GM12878 (cell line): Measurements from ENCODE around the gene ACP3. TPM values are rescaled to one million over a fixed set of nuclear protein-coding genes. Genes with fewer than 3 reads are reported as not detected.
A peak's percentile ranks its signal among the peaks of the same experiment; 100 is the strongest.

Experiments
- ATAC-seq: fragments of 200-7000 bp; cut with Tn5 transposase; 3 replicates; pipeline ENCODE4 v1.9.1; 2020; ENCODE audit warnings: mild to moderate bottlenecking, moderate library complexity
- BruUV-seq: library from RNA; stranded (reverse); fragments of 400-500 nt; replicated peaks from 2 replicates; lab custom pipeline; 2021; lab: Mats Ljungman, UMichigan
- CTCF ChIA-PET: fragments of 300-600 bp; sonication (Branson Sonifier 250); formaldehyde crosslinking; extraction: SDS; loops from one replicate; lab custom pipeline; 2021; ENCODE audit warnings: inconsistent platforms; lab: Yijun Ruan, JAX
- POLR2A ChIA-PET: fragments of 350-600 bp; formaldehyde crosslinking; extraction: SDS; loops from one replicate; lab custom pipeline; 2021; ENCODE audit warnings: inconsistent platforms; lab: Charles Lee
- RAD21 ChIA-PET: fragments of 300-600 bp; sonication (Branson Sonifier 250); formaldehyde crosslinking; loops from one replicate; lab custom pipeline; 2023; ENCODE audit warnings: antibody characterized with exemption; ENCODE audit not compliant: unreplicated experiment; lab: Charles Lee
- SMC1A ChIA-PET: fragments of 300-600 bp; sonication (Branson Sonifier 250); formaldehyde crosslinking; loops from one replicate; lab custom pipeline; 2023; ENCODE audit not compliant: unreplicated experiment, uncharacterized antibody; lab: Charles Lee
- DNase-seq: peaks from one replicate; pipeline ENCODE4 v3.0.0-alpha.2; 2011; ENCODE audit warnings: low read depth, low spot score
- FAIRE-seq: peaks from 3 replicates; lab custom pipeline; 2011; peaks lifted over from hg19 to GRCh38; lab: Jason Lieb, UNC
- H2AFZ ChIP-seq: 2 replicates; pipeline ENCODE4 v1.6.0; 2011; ENCODE audit warnings: low read depth, low read length, control low read depth; ENCODE audit not compliant: control insufficient read depth
- H3K27ac ChIP-seq: 2 replicates; pipeline ENCODE4 v1.5.1; 2011; ENCODE audit warnings: control low read depth; ENCODE audit not compliant: control insufficient read depth, insufficient read depth
- H3K27me3 ChIP-seq, 2 experiments: replicated peaks in 1 of 2; 2 replicates each; pipeline versions ENCODE4 v1.6.0 to v1.6.1; 2011; ENCODE audit warnings: low read length in 1 of 2; ENCODE audit not compliant: control insufficient read depth in 2 of 2, insufficient read depth in 2 of 2
- H3K36me3 ChIP-seq, 2 experiments: 2 replicates each; pipeline ENCODE4 v1.5.1; 2011; ENCODE audit warnings: low read length in 1 of 2; ENCODE audit not compliant: control insufficient read depth in 2 of 2, insufficient read depth in 2 of 2
- H3K4me1 ChIP-seq: 2 replicates; pipeline ENCODE4 v1.6.1; 2011; ENCODE audit warnings: mild to moderate bottlenecking, low read length, moderate library complexity, mixed read lengths; ENCODE audit not compliant: control insufficient read depth, insufficient read depth
- H3K4me2 ChIP-seq: 2 replicates; pipeline ENCODE4 v1.6.0; 2011; ENCODE audit warnings: control low read depth; ENCODE audit not compliant: control insufficient read depth, insufficient read depth
- H3K4me3 ChIP-seq: fragments of 200-600 bp; sonication (generic); 2 replicates; pipeline ENCODE4 v1.5.1; 2016
- H3K79me2 ChIP-seq: 2 replicates; pipeline ENCODE4 v1.6.0; 2011; ENCODE audit warnings: low read length; ENCODE audit not compliant: control insufficient read depth, insufficient read depth
- H3K9ac ChIP-seq: 2 replicates; pipeline ENCODE4 v1.8.0; 2011; ENCODE audit warnings: low read length, control low read depth, mixed read lengths; ENCODE audit not compliant: control insufficient read depth, insufficient read depth
- H3K9me3 ChIP-seq: replicated peaks from 3 replicates; pipeline ENCODE4 v1.5.1; 2011; ENCODE audit warnings: mild to moderate bottlenecking, low read length; ENCODE audit not compliant: control insufficient read depth, insufficient read depth
- H4K20me1 ChIP-seq: 2 replicates; pipeline ENCODE4 v1.6.0; 2011; ENCODE audit not compliant: control insufficient read depth, insufficient read depth
- BRCA1 ChIP-seq: IDR thresholded peaks from 2 replicates; pipeline ENCODE4 v1.6.1; 2011; ENCODE audit warnings: low read depth, low read length, improper control_type of control experiment
- CREB1 ChIP-seq: IDR thresholded peaks from 2 replicates; pipeline ENCODE4 v1.6.1; 2012; ENCODE audit warnings: low read depth, mild to moderate bottlenecking, inconsistent platforms
- NRF1 ChIP-seq: conservative IDR thresholded peaks from 2 replicates; pipeline ENCODE4 v1.6.1; 2011; ENCODE audit warnings: mild to moderate bottlenecking, low read depth, low read length, improper control_type of control experiment
- PML ChIP-seq: IDR thresholded peaks from 2 replicates; pipeline ENCODE4 v1.6.1; 2012; ENCODE audit warnings: low read length, inconsistent platforms
- RAD21 ChIP-seq: IDR thresholded peaks from 2 replicates; pipeline ENCODE4 v1.6.1; 2011; ENCODE audit warnings: mild to moderate bottlenecking, low read depth, low read length, moderate library complexity; ENCODE audit not compliant: insufficient read depth
- SREBF2 ChIP-seq: IDR thresholded peaks from 2 replicates; pipeline ENCODE4 v1.6.1; 2012; ENCODE audit warnings: mild to moderate bottlenecking, low read length
- YY1 ChIP-seq: IDR thresholded peaks from 2 replicates; pipeline ENCODE4 v1.6.1; 2011; ENCODE audit warnings: low read depth, mild to moderate bottlenecking, low read length
- WGBS: methylation state at CpG from one replicate; pipeline ENCODE4 v1.1.6; 2016; ENCODE audit warnings: low lambda C conversion rate; ENCODE audit not compliant: insufficient replicate concordance, insufficient coverage; ENCODE audit errors: missing lambda C conversion rate; 5-methylcytosine and 5-hydroxymethylcytosine counted together
- in situ Hi-C: fragments of 300-500 bp; cut with MboI; formaldehyde crosslinking; loops from 9 replicates; pipeline ENCODE4 v1.14.3; 2018; ENCODE audit warnings: mixed read lengths
- intact Hi-C: fragments of 100-400 bp; cut with micrococcal nuclease; formaldehyde crosslinking; loops from one replicate; pipeline ENCODE4 v1.14.2; 2022; ENCODE audit not compliant: unreplicated experiment
- polyA plus RNA-seq, 11 experiments: library from polyadenylated mRNA; depleted of rRNA in 4 of 11; unstranded in 6 of 11; stranded (reverse) in 5 of 11; fragments of >200 nt; fragmentation: Nextera tagmentation in 4 of 11; fragmentation: Illumina TruSeq in 1 of 11; extraction: Ambion mirVana in 4 of 11; extraction: Trizol in 1 of 11; gene quantifications; 1 replicate in 1 of 11; 2 replicates in 10 of 11; pipeline versions ENCODE4 v1.2.1 to v1.2.3, GENCODE V29; 2011 to 2016; ENCODE audit warnings: inconsistent platforms in 2 of 11, missing spikeins in 2 of 11, low read depth in 1 of 11
- total RNA-seq, 4 experiments: library from RNA; depleted of rRNA in 3 of 4; stranded (reverse); fragments of >200 nt in 3 of 4; fragmentation: Illumina TruSeq in 1 of 4; extraction: Trizol in 1 of 4; gene quantifications; 2 replicates each; pipeline versions ENCODE4 v1.2.1 to v1.2.3, GENCODE V29; 2013 to 2021
- TF ChIP-seq, protein P1 (sequence below): fragments of 450-650 bp; IDR thresholded peaks from 2 replicates; pipeline ENCODE4 v1.6.1; 2016; ENCODE audit warnings: mild to moderate bottlenecking, moderate library complexity, borderline replicate concordance

ACP3 gene
- total and polyA plus RNA-seq, 10 of the 15 experiments (the other 5 are each of a cell fraction or from before 2014, with no cell fraction given), result 0.05 to 0.41 TPM; not detected in 8

DNA sequence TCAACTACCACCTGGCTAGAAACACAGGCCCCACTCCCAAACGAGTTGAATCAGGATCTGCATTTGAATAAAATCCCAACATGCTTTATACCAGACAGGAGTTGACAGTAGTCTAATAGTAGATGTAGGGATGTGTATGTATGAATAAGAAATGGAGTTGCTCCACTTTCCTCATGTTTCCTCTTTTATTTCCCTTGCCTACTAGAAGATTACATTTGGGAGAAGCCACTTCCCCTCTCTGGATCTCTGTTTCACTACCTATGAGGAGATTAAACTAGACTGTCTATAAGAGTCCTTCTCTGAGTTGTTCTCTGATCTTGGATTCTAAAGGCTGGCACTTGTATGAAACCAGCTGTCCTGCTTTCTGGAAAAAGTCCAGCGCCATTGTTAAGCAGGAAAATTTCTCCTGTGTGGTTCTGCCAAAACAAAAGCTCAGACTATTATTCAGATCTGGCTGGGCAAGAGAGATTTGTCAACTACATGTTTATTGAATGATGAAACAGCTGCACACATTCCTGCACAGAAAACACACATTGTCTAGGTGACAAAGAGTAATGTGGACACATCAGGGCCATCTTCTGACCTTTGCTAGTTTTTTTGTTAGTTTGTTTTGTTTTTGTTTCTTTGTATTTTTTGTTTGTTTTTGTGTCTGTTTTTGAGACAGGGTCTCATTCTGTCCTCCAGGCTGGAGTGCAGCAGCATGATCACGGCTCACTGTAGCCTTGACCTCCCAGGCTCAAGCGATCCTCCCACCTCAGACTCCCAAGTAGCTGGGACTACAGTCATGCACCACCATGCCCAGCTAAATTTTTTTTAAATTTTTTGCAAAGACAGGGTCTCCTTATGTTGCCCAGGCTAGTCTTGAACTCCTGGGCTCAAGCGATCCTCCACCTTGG, 29.9 kb downstream of the ACP3 start:
- no peaks in the 10 kb centered on the region for H3K36me3 ChIP-seq
- BruUV-seq, result no TSS peak
- H2AFZ ChIP-seq, result no peak overlapping the region
- no peak overlapping the region for H3K27ac ChIP-seq
- no peak for TF ChIP-seq PML
- no peak for TF ChIP-seq CREB1
- TF ChIP-seq BRCA1, result no peak
- DNase-seq (no peak), ATAC-seq (no peak), FAIRE-seq (no peak)
- H3K79me2 ChIP-seq, result no peaks in the 10 kb centered on the region
- no peak overlapping the region for H3K4me2 ChIP-seq
- CTCF ChIA-PET, result interaction anchor here (1.2 to 15.7 kb wide), 2 partner anchors 51 to 295 kb away, joined by 3 to 195 read pairs; no protein-coding TSS in a partner anchor
- intact Hi-C loops, result loop anchor here (10.0 kb wide), 1 partner anchor 312 kb away; the partner anchor contains the start of gene CPNE4
- no peak overlapping the region for H3K9ac ChIP-seq
- POLR2A ChIA-PET, result no interaction called here
- H3K4me3 ChIP-seq, result no peak overlapping the region
- RAD21 ChIA-PET, result no interaction called here
- WGBS, result 54% methylated on average over 5 of the region's 5 CpGs
- no peaks in the 10 kb centered on the region for H3K9me3 ChIP-seq
- H4K20me1 ChIP-seq, result no peaks in the 10 kb centered on the region
- in situ Hi-C loops, result loop anchor here (5.0 kb wide), 2 partner anchors 55 to 90 kb away; no protein-coding TSS in a partner anchor
- H3K27me3 ChIP-seq, result no peaks in the 10 kb centered on the region; a peak in 1 of 4 replicates
- SMC1A ChIA-PET, result interaction anchor here (1.1 kb wide), 1 partner anchor 50 kb away, joined by 3 read pairs; no protein-coding TSS in a partner anchor
- no peaks in the 10 kb centered on the region for H3K4me1 ChIP-seq

DNA sequence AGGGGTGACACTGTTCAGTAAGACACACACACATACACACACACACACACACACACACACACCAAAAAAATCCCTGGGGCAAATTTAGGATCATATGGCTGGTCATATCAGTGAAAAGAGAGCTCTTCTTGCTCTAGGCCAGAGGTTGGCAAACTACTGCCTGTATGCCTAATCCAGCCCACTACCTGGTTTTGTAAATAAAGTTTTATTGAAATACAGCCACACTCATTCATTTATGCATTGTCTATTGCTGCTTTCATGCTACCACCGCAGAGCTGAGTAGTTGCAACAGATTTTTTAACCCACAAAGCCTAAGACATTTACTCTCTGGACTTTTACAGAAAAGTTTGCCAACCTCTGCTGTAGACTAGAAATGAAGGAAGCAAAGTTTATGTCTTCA, 30.6 kb downstream of the ACP3 start:
- RAD21 ChIA-PET, result no interaction called here
- no peak for ATAC-seq
- FAIRE-seq, result no peak
- WGBS, result 29% methylated on average over 1 of the region's 1 CpG
- Histone ChIP-seq H3K27ac (no peak overlapping the region), H4K20me1 (no peaks in the 10 kb centered on the region), H3K36me3 (no peaks in the 10 kb centered on the region), H3K4me1 (no peaks in the 10 kb centered on the region), H3K27me3 (no peaks in the 10 kb centered on the region; a peak in 1 of 4 replicates), H3K9me3 (no peaks in the 10 kb centered on the region), H3K9ac (no peak overlapping the region), H3K79me2 (no peaks in the 10 kb centered on the region), H2AFZ (no peak overlapping the region), H3K4me3 (no peak overlapping the region), H3K4me2 (no peak overlapping the region)
- POLR2A ChIA-PET, result no interaction called here
- SMC1A ChIA-PET, result interaction anchor here (1.1 to 1.5 kb wide), 2 partner anchors 9 to 50 kb away, joined by 3 to 4 read pairs; no protein-coding TSS in a partner anchor
- no peak for DNase-seq
- intact Hi-C loops, result loop anchor here (10.0 kb wide), 1 partner anchor 313 kb away; the partner anchor contains the start of gene CPNE4
- TF ChIP-seq YY1, result no peak
- TF ChIP-seq NRF1, result no peak
- no peak for TF ChIP-seq SREBF2
- no peak for TF ChIP-seq RAD21
- TF ChIP-seq, protein P1, sequence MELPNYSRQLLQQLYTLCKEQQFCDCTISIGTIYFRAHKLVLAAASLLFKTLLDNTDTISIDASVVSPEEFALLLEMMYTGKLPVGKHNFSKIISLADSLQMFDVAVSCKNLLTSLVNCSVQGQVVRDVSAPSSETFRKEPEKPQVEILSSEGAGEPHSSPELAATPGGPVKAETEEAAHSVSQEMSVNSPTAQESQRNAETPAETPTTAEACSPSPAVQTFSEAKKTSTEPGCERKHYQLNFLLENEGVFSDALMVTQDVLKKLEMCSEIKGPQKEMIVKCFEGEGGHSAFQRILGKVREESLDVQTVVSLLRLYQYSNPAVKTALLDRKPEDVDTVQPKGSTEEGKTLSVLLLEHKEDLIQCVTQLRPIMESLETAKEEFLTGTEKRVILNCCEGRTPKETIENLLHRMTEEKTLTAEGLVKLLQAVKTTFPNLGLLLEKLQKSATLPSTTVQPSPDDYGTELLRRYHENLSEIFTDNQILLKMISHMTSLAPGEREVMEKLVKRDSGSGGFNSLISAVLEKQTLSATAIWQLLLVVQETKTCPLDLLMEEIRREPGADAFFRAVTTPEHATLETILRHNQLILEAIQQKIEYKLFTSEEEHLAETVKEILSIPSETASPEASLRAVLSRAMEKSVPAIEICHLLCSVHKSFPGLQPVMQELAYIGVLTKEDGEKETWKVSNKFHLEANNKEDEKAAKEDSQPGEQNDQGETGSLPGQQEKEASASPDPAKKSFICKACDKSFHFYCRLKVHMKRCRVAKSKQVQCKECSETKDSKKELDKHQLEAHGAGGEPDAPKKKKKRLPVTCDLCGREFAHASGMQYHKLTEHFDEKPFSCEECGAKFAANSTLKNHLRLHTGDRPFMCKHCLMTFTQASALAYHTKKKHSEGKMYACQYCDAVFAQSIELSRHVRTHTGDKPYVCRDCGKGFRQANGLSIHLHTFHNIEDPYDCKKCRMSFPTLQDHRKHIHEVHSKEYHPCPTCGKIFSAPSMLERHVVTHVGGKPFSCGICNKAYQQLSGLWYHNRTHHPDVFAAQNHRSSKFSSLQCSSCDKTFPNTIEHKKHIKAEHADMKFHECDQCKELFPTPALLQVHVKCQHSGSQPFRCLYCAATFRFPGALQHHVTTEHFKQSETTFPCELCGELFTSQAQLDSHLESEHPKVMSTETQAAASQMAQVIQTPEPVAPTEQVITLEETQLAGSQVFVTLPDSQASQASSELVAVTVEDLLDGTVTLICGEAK, result peak; percentile 65
- BruUV-seq, result no TSS peak
- CTCF ChIA-PET, result interaction anchor here (0.9 to 15.7 kb wide), 3 partner anchors 50 to 637 kb away, joined by 3 to 195 read pairs (median 3); no protein-coding TSS in a partner anchor
- in situ Hi-C loops, result loop anchor here (5.0 kb wide), 2 partner anchors 54 to 91 kb away; no protein-coding TSS in a partner anchor
